Memory B cell (primary cell): ENCODE measurements around the gene FOXP1.

Experiments
- ATAC-seq: fragments of 150-1000 bp; cut with Tn5 transposase; 2 replicates; pipeline ENCODE4 v1.10.0; 2021; ENCODE audit warnings: low read depth, mild to moderate bottlenecking, moderate library complexity
- DNase-seq, 2 donors: peaks; one replicate each; pipeline ENCODE4 v3.0.0; 2022; ENCODE audit warnings: low spot score in 2 of 2
- H3K27ac Mint-ChIP-seq: one replicate; pipeline ENCODE4 v1.8.0; 2022; ENCODE audit warnings: mild to moderate bottlenecking, moderate library complexity, mixed read lengths
- H3K27me3 Mint-ChIP-seq: one replicate; pipeline ENCODE4 v1.8.0; 2022; ENCODE audit warnings: mixed read lengths
- H3K36me3 Mint-ChIP-seq: one replicate; pipeline ENCODE4 v1.8.0; 2022; ENCODE audit warnings: mild to moderate bottlenecking, mixed read lengths
- H3K4me1 Mint-ChIP-seq: one replicate; pipeline ENCODE4 v1.8.0; 2022; ENCODE audit warnings: mixed read lengths
- H3K4me3 Mint-ChIP-seq: one replicate; pipeline ENCODE4 v1.8.0; 2022; ENCODE audit warnings: mild to moderate bottlenecking, moderate library complexity, mixed read lengths
- H3K9me3 Mint-ChIP-seq: one replicate; pipeline ENCODE4 v1.8.0; 2022; ENCODE audit warnings: mixed read lengths

The FOXP1 gene

GRCh38 chr3:71425491-71426071 is 157.9 kb downstream of the FOXP1 start:
- Mint-ChIP-seq H3K27me3 (no peaks in the 10 kb centered on the region), H3K36me3 (peaks cover 5% of the 10 kb centered on the region), H3K9me3 (peaks cover 1% of the 10 kb centered on the region), H3K4me1 (peaks cover 42% of the 10 kb centered on the region), H3K4me3 (no peak overlapping the region), H3K27ac (no peak overlapping the region)
- ATAC-seq: no peak
- DNase-seq: no peak

DNA sequence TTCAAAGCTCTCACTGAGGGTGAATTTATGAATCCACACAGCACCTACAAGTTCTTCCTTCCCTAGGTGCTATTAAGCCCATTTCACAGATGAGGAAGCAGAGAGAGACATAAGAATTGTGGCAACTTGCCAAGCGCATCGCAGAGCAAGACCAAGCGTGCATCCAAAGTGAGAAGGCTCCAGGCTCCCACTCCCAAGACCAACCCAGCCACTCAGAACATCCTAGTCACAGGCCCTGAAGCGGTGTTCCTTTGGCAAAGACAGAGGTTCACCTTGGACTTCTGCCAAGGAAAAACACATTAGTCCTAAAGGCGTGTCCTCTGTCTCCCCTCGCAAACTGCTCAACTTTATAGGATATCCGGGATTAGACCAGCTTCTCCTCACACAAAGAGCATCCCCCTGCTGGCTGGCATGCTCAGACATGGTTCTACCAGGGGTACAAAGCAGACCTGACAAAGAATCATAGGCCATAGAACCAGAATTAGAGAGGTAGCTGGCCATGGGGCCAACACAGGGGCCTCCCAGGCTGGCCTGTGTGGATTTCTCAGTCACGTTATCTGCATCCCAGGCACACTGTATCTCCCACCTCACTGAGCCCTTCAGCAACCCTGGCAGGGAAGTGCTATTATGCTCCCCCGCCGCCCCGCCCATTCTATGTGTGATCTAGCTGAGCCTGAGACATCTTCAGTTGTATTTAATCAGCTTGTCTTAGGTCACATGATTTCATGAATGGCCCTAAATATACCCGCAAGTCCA is 160.2 kb downstream of the FOXP1 start:
- Mint-ChIP-seq H3K27ac (peak overlapping the region; percentile 100), H3K27me3 (no peaks in the 10 kb centered on the region), H3K36me3 (peaks cover 5% of the 10 kb centered on the region), H3K9me3 (peaks cover 1% of the 10 kb centered on the region), H3K4me3 (no peak overlapping the region), H3K4me1 (peaks cover 46% of the 10 kb centered on the region)
- ATAC-seq (no peak), DNase-seq (no peak)

DNA sequence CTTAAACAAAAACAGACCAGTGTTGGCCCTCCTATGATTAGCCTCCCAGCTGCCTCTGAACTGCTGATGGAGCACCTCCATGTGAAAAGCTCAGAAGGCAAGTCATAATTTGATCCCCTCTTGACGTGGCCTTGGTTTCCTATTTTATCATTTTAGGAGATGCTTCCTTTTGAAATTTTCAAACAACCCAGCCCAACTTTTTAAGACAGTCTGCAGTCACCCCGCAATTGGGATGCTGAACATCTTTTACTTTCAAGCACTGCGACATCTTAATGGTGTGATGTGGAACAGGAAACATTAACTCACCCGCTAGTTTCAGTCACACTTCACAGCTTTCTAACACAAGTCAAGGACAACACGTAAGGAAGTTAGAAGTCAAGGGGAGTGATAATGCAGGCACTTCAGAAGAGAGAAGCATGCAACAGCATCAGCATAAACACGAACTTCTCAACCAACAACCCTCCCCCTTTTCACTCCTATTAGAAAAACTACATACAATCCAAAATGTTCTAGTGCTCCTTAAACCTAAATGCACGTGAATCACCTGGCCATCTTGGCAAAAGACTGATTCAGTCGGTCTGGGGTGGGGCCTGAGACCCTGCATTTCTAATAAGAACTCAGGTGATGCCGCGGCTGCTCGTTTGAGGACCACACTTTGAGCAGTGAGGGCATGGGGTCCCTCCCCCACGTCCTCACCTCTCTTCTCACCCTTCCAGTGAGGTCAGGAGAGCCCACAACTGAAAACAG is 161.5 kb downstream of the FOXP1 start:
- Mint-ChIP-seq H3K4me1 (peaks cover 49% of the 10 kb centered on the region), H3K36me3 (peaks cover 3% of the 10 kb centered on the region), H3K27ac (peak overlapping the region; percentile 100), H3K27me3 (no peaks in the 10 kb centered on the region), H3K4me3 (peak overlapping the region; percentile 77), H3K9me3 (peaks cover 1% of the 10 kb centered on the region)
- ATAC-seq (peak; percentile 91), DNase-seq (peak in 1 of 2 donors; percentile 49)

DNA sequence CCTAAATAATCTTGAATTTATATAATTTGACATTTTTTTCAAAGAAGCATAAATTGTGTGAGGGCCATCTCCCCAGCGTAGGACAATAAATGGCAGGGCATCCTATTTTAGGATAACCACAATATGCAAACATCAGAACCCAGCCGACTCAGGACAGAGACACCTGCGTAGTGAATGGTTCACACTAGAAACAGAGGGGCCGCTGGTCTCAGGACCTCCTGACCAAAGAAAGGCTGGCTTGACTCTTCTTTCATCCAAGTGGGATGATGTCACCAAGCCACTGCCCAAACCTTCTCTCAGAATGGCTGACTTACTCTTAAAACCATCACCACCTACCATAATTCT is 162.1 kb downstream of the FOXP1 start:
- DNase-seq: peak in 1 of 2 donors; percentile 34
- Mint-ChIP-seq H3K27ac (peak overlapping the region; percentile 100), H3K36me3 (peaks cover 3% of the 10 kb centered on the region), H3K27me3 (no peaks in the 10 kb centered on the region), H3K9me3 (peaks cover 1% of the 10 kb centered on the region), H3K4me1 (peaks cover 52% of the 10 kb centered on the region), H3K4me3 (peak overlapping the region; percentile 77)
- ATAC-seq: peak; percentile 30

- Mint-ChIP-seq H3K36me3 (no peaks in the 10 kb centered on the region), H3K4me1 (peaks cover 52% of the 10 kb centered on the region), H3K4me3 (no peak overlapping the region), H3K27ac (peak overlapping the region; percentile 62), H3K27me3 (no peaks in the 10 kb centered on the region), H3K9me3 (no peaks in the 10 kb centered on the region)
- ATAC-seq (no peak), DNase-seq (no peak)
Measured at GRCh38 chr3:71419369-71419768, 164.2 kb downstream of the FOXP1 start.

GRCh38 chr3:71417791-71418190 is 165.7 kb downstream of the FOXP1 start:
- peak overlapping the region; percentile 63 for H3K27ac Mint-ChIP-seq
- ATAC-seq (no peak), DNase-seq (no peak)
- no peaks in the 10 kb centered on the region for H3K9me3 Mint-ChIP-seq
- H3K36me3 Mint-ChIP-seq: no peaks in the 10 kb centered on the region
- H3K27me3 Mint-ChIP-seq: no peaks in the 10 kb centered on the region
- peaks cover 48% of the 10 kb centered on the region for H3K4me1 Mint-ChIP-seq
- H3K4me3 Mint-ChIP-seq: no peak overlapping the region

GRCh38 chr3:71416876-71417275 is 166.7 kb downstream of the FOXP1 start:
- Mint-ChIP-seq H3K36me3 (no peaks in the 10 kb centered on the region), H3K4me1 (peaks cover 39% of the 10 kb centered on the region), H3K27ac (peak overlapping the region; percentile 60), H3K27me3 (no peaks in the 10 kb centered on the region), H3K9me3 (no peaks in the 10 kb centered on the region), H3K4me3 (peak overlapping the region; percentile 59)
- DNase-seq: peak in 1 of 2 donors; percentile 53
- ATAC-seq: peak; percentile 72

DNA sequence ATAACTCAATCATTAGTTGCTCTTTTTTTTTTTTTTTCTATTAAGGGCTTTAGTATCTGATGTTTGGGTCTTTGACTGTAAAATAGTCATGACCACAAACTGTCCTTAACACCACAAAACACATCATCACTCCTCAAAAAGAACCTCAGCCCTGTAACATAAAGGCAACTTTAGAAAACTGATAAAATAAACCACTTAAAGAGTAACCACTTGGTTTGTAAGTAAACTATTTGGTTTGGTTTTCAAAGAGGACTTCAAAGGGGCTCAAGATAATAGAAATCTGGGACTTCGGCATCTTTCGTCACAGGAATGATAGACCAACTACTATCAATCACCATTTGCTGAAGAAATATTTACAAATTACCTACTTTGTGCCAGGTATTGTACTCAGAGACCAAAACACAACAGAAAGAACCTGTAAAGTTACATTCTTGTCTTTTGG is 167.8 kb downstream of the FOXP1 start:
- no peak overlapping the region for H3K4me3 Mint-ChIP-seq
- peaks cover 34% of the 10 kb centered on the region for H3K4me1 Mint-ChIP-seq
- peak overlapping the region; percentile 60 for H3K27ac Mint-ChIP-seq
- H3K36me3 Mint-ChIP-seq: no peaks in the 10 kb centered on the region
- no peaks in the 10 kb centered on the region for H3K9me3 Mint-ChIP-seq
- ATAC-seq (no peak), DNase-seq (no peak)
- H3K27me3 Mint-ChIP-seq: no peaks in the 10 kb centered on the region

- DNase-seq: no peak
- no peak overlapping the region for H3K27ac Mint-ChIP-seq
- peaks cover 30% of the 10 kb centered on the region for H3K4me1 Mint-ChIP-seq
- H3K9me3 Mint-ChIP-seq: no peaks in the 10 kb centered on the region
- H3K4me3 Mint-ChIP-seq: no peak overlapping the region
- no peak for ATAC-seq
- no peaks in the 10 kb centered on the region for H3K36me3 Mint-ChIP-seq
- H3K27me3 Mint-ChIP-seq: no peaks in the 10 kb centered on the region
Measured at GRCh38 chr3:71414189-71414927, 169.2 kb downstream of the FOXP1 start.

DNA sequence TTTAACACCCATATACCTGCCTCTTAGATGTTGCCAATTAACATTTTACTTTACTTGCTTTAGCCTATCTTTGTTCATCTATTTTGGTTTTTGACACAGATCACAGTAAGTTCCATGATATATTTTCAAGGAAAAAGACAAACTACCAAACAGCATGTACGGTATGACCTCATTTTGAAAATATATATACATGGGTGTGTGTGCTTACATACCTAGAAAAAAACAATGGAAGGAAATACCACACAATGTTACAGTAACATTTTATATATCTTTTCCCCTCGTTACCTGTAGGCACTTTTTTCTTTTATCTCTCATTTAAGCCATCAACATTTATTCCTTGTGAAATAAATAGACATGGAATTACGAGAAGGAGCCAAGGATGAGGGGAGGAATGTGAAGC is 170.0 kb downstream of the FOXP1 start:
- Mint-ChIP-seq H3K27me3 (no peaks in the 10 kb centered on the region), H3K4me1 (peaks cover 34% of the 10 kb centered on the region), H3K36me3 (no peaks in the 10 kb centered on the region), H3K9me3 (no peaks in the 10 kb centered on the region), H3K4me3 (no peak overlapping the region), H3K27ac (no peak overlapping the region)
- ATAC-seq (no peak), DNase-seq (no peak)

GRCh38 chr3:71409352-71409751 is 174.2 kb downstream of the FOXP1 start:
- DNase-seq: no peak
- no peaks in the 10 kb centered on the region for H3K27me3 Mint-ChIP-seq
- no peaks in the 10 kb centered on the region for H3K9me3 Mint-ChIP-seq
- H3K27ac Mint-ChIP-seq: no peak overlapping the region
- no peak for ATAC-seq
- H3K4me1 Mint-ChIP-seq: peaks cover 28% of the 10 kb centered on the region
- H3K4me3 Mint-ChIP-seq: no peak overlapping the region
- H3K36me3 Mint-ChIP-seq: no peaks in the 10 kb centered on the region

GRCh38 chr3:71408903-71409302 is 174.6 kb downstream of the FOXP1 start:
- H3K27ac Mint-ChIP-seq: no peak overlapping the region
- H3K9me3 Mint-ChIP-seq: no peaks in the 10 kb centered on the region
- peaks cover 28% of the 10 kb centered on the region for H3K4me1 Mint-ChIP-seq
- ATAC-seq (no peak), DNase-seq (no peak)
- no peaks in the 10 kb centered on the region for H3K36me3 Mint-ChIP-seq
- H3K27me3 Mint-ChIP-seq: no peaks in the 10 kb centered on the region
- no peak overlapping the region for H3K4me3 Mint-ChIP-seq

DNA sequence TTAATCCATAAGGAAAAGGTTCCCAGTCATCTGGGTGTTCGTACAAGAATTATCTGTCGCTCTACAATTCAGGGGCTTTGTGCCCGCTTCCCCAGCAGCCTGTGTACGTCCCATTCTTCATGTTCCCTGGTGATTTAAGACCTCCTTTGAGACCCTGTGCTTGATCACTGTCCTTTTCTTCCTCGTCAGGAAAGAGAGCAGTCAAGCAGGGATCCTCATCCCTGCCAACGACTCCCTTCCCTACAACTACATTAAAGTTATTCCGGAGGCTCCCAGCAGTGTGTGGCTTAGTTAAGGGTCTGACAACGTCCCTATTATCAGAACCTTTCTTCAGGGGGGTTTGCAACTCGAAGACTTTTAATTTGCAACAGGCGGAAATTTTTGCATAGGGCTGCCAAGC is 175.7 kb downstream of the FOXP1 start:
- H3K4me1 Mint-ChIP-seq: peaks cover 32% of the 10 kb centered on the region
- H3K27ac Mint-ChIP-seq: peak overlapping the region; percentile 61
- ATAC-seq (no peak), DNase-seq (no peak)
- H3K9me3 Mint-ChIP-seq: no peaks in the 10 kb centered on the region
- H3K36me3 Mint-ChIP-seq: no peaks in the 10 kb centered on the region
- peak overlapping the region; percentile 42 for H3K4me3 Mint-ChIP-seq
- no peaks in the 10 kb centered on the region for H3K27me3 Mint-ChIP-seq
